ENCODE results near the gene POU3F2.
A peak's percentile ranks its signal among the peaks of the same experiment; 100 is the strongest.

Gene POU3F2

GRCh38 chr6:98831057-98831958 lies 3.1 kb upstream of the POU3F2 start:
- DNase-seq, result peak; percentile 64

DNA sequence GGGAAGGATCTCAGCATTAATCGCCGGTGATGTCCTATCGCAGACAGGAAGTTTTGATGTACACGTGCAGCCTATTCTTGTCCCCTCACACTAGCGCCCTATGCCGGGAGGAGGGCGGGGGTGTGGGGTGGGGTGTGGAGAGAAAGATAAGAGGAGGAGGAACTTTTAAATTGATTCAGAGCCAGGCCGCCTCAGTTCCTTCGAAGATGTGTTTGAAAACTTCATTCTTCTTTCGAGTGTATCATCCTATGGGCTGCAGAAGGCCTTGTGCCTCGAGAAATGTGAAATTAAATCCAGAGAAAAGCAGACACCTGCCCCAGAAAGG lies 2.5 kb upstream of the POU3F2 start:
- no peak for DNase-seq

- no peak for DNase-seq
Measured at GRCh38 chr6:98832284-98833056, 1.9 kb upstream of the POU3F2 start.

GRCh38 chr6:98833057-98833306 lies 1.4 kb upstream of the POU3F2 start:
- peak; percentile 69 for DNase-seq

DNA sequence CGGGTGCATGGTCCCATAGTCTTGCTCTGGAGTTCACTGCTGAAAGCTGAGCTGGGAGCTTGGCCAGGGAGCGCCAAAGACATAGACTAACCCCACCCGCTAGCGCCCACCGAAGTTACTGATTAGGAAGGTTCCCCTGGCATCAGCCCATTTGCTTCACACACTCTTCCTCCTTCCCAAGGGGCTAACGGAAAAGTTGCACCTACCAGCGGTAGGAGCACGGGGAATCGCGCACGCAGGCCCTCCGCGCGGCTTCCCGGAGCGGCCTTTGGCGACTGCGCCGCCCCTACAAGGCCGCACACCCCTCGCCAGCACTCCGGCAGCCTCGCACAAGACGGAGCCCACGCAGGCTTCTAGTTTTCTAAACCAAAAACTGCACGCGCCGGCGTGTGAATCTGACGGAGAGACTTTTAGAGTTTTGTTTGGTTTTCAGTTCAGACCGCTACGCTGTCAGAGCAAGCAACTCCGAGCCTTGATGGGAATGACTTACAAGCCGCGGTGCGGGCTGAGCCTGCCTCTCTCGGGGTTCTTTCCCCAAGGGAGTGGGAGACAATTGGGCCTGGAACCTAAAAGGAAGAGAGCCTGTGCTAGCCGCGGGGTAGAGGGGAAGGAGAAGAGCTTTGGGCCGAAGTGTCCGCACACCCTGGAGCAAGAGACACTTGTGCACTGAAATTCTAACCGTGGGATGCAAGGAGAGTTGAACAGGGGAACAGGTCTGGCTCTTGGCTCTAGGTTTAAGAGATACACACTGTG lies 891 bp upstream of the POU3F2 start:
- peak; percentile 72 for DNase-seq

DNA sequence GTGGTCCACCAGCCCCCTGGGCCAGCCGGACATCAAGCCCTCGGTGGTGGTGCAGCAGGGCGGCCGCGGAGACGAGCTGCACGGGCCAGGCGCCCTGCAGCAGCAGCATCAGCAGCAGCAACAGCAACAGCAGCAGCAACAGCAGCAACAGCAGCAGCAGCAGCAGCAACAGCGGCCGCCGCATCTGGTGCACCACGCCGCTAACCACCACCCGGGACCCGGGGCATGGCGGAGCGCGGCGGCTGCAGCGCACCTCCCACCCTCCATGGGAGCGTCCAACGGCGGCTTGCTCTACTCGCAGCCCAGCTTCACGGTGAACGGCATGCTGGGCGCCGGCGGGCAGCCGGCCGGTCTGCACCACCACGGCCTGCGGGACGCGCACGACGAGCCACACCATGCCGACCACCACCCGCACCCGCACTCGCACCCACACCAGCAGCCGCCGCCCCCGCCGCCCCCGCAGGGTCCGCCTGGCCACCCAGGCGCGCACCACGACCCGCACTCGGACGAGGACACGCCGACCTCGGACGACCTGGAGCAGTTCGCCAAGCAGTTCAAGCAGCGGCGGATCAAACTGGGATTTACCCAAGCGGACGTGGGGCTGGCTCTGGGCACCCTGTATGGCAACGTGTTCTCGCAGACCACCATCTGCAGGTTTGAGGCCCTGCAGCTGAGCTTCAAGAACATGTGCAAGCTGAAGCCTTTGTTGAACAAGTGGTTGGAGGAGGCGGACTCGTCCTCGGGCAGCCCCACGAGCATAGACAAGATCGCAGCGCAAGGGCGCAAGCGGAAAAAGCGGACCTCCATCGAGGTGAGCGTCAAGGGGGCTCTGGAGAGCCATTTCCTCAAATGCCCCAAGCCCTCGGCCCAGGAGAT lies 1.0 kb downstream of the POU3F2 start:
- DNase-seq, result no peak

GRCh38 chr6:98836025-98836961 lies 1.9 kb downstream of the POU3F2 start:
- DNase-seq, result no peak

DNA sequence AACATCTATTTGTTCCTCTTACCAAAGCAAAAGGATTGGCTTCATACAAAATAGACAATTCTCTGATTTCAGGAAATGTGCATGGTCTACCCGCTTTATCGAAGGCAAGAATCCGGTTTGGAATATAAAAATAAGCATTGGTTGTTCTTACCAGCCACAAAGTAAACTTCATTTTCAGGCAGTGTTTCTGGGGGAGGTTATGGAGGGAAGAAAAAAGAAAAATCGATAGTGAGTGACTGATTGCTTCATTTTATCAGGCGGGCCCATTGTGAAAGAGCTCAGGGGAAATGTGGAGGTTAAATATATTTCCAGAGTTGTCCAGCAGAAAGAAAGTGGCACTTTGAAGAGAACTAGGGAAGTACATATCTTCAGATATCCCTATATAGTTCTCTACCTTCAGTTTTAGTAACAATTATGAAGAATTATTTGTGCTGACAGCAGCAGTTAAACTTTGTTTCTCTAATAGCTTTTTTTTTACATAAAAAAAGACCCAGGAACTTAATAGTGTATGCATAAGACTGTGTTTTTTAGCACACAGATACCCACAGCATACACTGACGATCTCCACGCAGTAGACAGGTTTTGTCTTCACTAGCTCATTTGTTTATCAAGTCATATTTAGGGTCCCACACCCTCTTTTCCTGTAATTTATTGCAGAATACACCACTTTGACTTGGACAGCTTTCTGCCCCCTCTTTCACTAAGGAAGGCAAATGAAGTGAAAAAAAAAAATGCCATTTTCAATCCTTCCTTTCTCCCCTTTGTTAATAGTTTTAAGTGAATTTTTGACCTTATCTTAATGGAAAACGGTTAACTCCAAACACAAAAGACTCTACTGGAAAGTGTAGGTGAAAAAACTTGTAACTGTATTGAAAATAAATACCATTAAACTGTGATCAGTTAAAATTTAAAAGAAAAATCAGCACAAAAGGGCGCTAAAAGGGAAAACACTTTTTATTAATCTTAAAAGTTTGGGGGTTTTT lies 2.9 kb downstream of the POU3F2 start:
- DNase-seq, result no peak

GRCh38 chr6:98838032-98838431 lies 3.7 kb downstream of the POU3F2 start:
- no peak for DNase-seq

GRCh38 chr6:98838975-98839374 lies 4.6 kb downstream of the POU3F2 start:
- no peak for DNase-seq

DNA sequence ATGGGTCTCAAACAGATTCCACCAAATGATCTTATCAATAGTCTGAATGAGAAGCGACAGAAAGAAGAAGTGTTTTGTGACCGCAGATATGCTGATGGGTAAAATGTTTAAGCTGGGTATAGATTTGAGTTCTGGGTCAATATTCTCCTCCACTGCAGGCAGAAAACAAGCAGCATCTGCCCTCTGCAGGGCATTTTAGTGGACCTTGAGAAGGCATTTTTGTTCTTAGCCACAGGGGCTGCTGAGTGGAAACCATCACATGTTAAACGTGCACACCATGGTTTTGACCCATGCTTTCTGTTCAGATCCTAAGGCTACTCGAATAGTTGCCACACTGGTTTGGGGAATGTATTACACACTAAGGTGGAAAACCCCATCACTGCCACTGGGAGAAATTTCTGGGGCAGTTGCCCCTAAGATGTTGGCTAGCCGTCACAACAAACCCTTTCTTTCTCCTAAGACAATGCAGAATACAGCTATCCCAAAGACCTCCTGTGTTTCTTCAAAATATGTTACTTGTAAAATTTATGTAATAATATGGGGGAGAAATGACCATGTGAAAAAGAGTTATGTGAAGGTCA lies 5.5 kb downstream of the POU3F2 start:
- no peak for DNase-seq

DNA sequence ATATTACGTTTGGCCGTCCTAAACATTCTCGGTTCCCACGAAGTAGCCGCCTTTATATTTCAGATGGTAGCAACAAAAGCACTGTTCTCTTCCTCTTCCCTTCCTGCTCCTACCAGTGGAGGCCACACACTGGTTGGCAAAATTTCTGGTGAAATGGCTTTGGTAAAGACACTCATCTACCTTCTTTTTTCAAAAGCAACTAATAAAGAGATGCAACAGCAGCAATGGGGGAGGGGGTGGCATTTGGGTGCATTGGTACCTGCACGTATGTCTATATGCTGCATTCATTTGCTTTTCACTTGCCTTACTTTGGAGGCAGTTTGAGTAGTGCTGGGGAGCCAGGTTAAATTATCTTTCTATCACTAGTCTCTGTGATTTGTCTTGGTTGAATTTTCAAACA lies 6.0 kb downstream of the POU3F2 start:
- no peak for DNase-seq

- no peak for DNase-seq
Measured at GRCh38 chr6:98840996-98841513, 6.7 kb downstream of the POU3F2 start.

DNA sequence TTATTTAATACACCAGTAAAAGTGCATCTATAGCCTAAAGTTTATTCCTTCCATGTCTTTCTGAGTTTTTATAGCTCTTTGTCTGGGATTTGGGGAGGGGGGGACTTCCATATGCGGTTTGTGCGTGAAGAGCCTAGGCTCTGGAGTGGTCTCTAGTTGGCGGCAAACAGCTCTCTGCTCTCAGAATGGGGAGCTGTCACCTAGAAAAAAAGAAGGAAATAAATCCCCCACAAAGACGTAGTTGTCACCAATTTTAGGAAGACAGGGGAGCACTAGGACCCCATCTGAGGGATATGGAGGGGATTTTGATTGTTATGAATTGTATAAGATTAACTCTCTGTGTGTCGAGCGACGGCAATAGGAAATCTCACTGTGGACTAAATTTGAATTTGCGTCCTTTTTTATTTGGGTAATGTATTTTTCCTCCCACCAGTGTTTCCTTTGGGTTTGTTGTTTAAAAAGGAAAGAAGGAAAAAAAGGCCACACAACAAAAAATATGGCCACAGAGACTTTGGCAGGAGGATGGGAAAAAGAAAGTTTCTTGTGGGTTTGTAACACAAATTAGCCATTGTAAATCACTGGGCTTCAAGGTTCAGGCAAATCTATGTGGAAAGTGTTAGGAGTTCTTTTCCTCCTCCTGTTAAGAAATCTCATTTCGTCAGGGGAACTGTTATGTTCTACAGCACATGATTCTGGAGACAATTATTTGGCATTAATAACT lies 7.4 kb downstream of the POU3F2 start:
- no peak for DNase-seq

GRCh38 chr6:98842342-98843180 lies 8.2 kb downstream of the POU3F2 start:
- no peak for DNase-seq

- no peak for DNase-seq
Measured at GRCh38 chr6:98843271-98844243, 9.2 kb downstream of the POU3F2 start.
